Smooth muscle cell (in vitro differentiated cells): ENCODE measurements around the gene FBRSL1. TPM values are rescaled to one million over a fixed set of nuclear protein-coding genes. Genes with fewer than 3 reads are reported as not detected.

Experiments used
- DNase-seq: peaks from one replicate; lab custom pipeline; 2025; ENCODE audit not compliant: unreplicated experiment; lab: John Stamatoyannopoulos, UW
- H2AFZ ChIP-seq: fragments of 200-600 bp; sonication (generic); 2 replicates; pipeline ENCODE4 v1.6.0; 2016; ENCODE audit warnings: antibody characterized with exemption, low read depth, mild to moderate bottlenecking
- H3F3A ChIP-seq: fragments of 200-600 bp; sonication (generic); 2 replicates; pipeline ENCODE4 v1.6.0; 2017; ENCODE audit warnings: antibody characterized with exemption, low read depth
- H3K27ac ChIP-seq: fragments of 200-600 bp; sonication (generic); 2 replicates; pipeline ENCODE4 v1.5.1; 2016; ENCODE audit warnings: low read depth, mild to moderate bottlenecking
- H3K27me3 ChIP-seq: fragments of 200-600 bp; sonication (generic); 2 replicates; pipeline ENCODE4 v1.6.1; 2016; ENCODE audit warnings: low read depth, mild to moderate bottlenecking
- H3K36me3 ChIP-seq: fragments of 200-600 bp; sonication (generic); 2 replicates; pipeline ENCODE4 v1.5.1; 2016; ENCODE audit warnings: low read depth
- H3K4me1 ChIP-seq: fragments of 200-600 bp; sonication (generic); 2 replicates; pipeline ENCODE4 v1.5.1; 2016; ENCODE audit warnings: low read depth
- H3K4me2 ChIP-seq: fragments of 200-600 bp; sonication (generic); 2 replicates; pipeline ENCODE4 v1.6.0; 2016; ENCODE audit warnings: mild to moderate bottlenecking
- H3K4me3 ChIP-seq: fragments of 200-600 bp; sonication (generic); 2 replicates; pipeline ENCODE4 v1.5.1; 2016; ENCODE audit warnings: mild to moderate bottlenecking
- H3K79me2 ChIP-seq: fragments of 200-600 bp; sonication (generic); 2 replicates; pipeline ENCODE4 v1.6.0; 2016; ENCODE audit warnings: low read depth, mild to moderate bottlenecking
- H3K9ac ChIP-seq: fragments of 200-600 bp; sonication (generic); 2 replicates; pipeline ENCODE4 v1.6.0; 2016; ENCODE audit warnings: low read depth
- H3K9me3 ChIP-seq: fragments of 200-600 bp; sonication (generic); replicated peaks from 2 replicates; pipeline ENCODE4 v1.5.1; 2016; ENCODE audit warnings: low read depth
- H4K20me1 ChIP-seq: fragments of 200-600 bp; sonication (generic); 2 replicates; pipeline ENCODE4 v1.6.0; 2016; ENCODE audit warnings: low read depth
- CTCF ChIP-seq: fragments of 200-600 bp; sonication (generic); IDR thresholded peaks from 2 replicates; pipeline ENCODE4 v1.5.1; 2017; ENCODE audit warnings: borderline replicate concordance, mild to moderate bottlenecking, antibody characterized with exemption; ENCODE audit not compliant: insufficient read depth, poor library complexity, severe bottlenecking
- WGBS: methylation state at CpG from one replicate; pipeline ENCODE4 v1.1.7; 2016; ENCODE audit warnings: low lambda C conversion rate; 5-methylcytosine and 5-hydroxymethylcytosine counted together
- polyA plus RNA-seq: library from polyadenylated mRNA; unstranded; fragments of >200 nt; fragmentation: Nextera tagmentation; extraction: Ambion mirVana; gene quantifications from 2 replicates; pipeline ENCODE4 v1.2.1, GENCODE V29; 2016
- total RNA-seq: library from RNA; depleted of rRNA; stranded (reverse); fragments of >200 nt; gene quantifications from 2 replicates; pipeline ENCODE4 v1.2.3, GENCODE V29; 2014

FBRSL1 gene
- total and polyA plus RNA-seq, 2 experiments from 2014 or later = 7.9 to 17.6 TPM

- Histone ChIP-seq H3F3A (no peaks in the 10 kb centered on the region), H3K36me3 (no peaks in the 10 kb centered on the region), H3K4me3 (no peak overlapping the region), H3K9me3 (no peaks in the 10 kb centered on the region), H4K20me1 (peaks cover under 1% of the 10 kb centered on the region), H3K27me3 (peaks cover 21% of the 10 kb centered on the region), H3K9ac (no peak overlapping the region), H3K4me1 (no peaks in the 10 kb centered on the region), H2AFZ (no peak overlapping the region), H3K79me2 (peaks cover under 1% of the 10 kb centered on the region), H3K27ac (no peak overlapping the region), H3K4me2 (no peak overlapping the region)
- TF ChIP-seq CTCF = no peak
- DNase-seq = no peak
- WGBS = 95% methylated on average over 8 of the region's 8 CpGs
These were observed 4.3 kb upstream of the FBRSL1 start for GRCh38 chr12:132485619-132486018.

GRCh38 chr12:132486168-132486567 is 3.8 kb upstream of the FBRSL1 start:
- H3K36me3 ChIP-seq = no peaks in the 10 kb centered on the region
- WGBS = 77% methylated on average over 8 of the region's 8 CpGs
- no peak overlapping the region for H3K27ac ChIP-seq
- H3K4me3 ChIP-seq = no peak overlapping the region
- H3K79me2 ChIP-seq = peaks cover 6% of the 10 kb centered on the region
- TF ChIP-seq CTCF = no peak
- no peaks in the 10 kb centered on the region for H3F3A ChIP-seq
- H2AFZ ChIP-seq = no peak overlapping the region
- peaks cover 6% of the 10 kb centered on the region for H4K20me1 ChIP-seq
- no peak for DNase-seq
- no peak overlapping the region for H3K9ac ChIP-seq
- H3K27me3 ChIP-seq = peaks cover 17% of the 10 kb centered on the region
- no peak overlapping the region for H3K4me2 ChIP-seq
- peaks cover 4% of the 10 kb centered on the region for H3K4me1 ChIP-seq
- H3K9me3 ChIP-seq = no peaks in the 10 kb centered on the region

GRCh38 chr12:132486576-132486975 is 3.4 kb upstream of the FBRSL1 start:
- H3K36me3 ChIP-seq = no peaks in the 10 kb centered on the region
- peaks cover 10% of the 10 kb centered on the region for H3K79me2 ChIP-seq
- H3K9me3 ChIP-seq = no peaks in the 10 kb centered on the region
- no peak overlapping the region for H3K9ac ChIP-seq
- no peaks in the 10 kb centered on the region for H3F3A ChIP-seq
- no peak for TF ChIP-seq CTCF
- peaks cover 10% of the 10 kb centered on the region for H4K20me1 ChIP-seq
- peaks cover 8% of the 10 kb centered on the region for H3K4me1 ChIP-seq
- peaks cover 13% of the 10 kb centered on the region for H3K27me3 ChIP-seq
- no peak overlapping the region for H3K27ac ChIP-seq
- H3K4me2 ChIP-seq = no peak overlapping the region
- WGBS = 87% methylated on average over 16 of the region's 17 CpGs
- no peak overlapping the region for H2AFZ ChIP-seq
- DNase-seq = no peak
- no peak overlapping the region for H3K4me3 ChIP-seq

GRCh38 chr12:132487311-132487741 is 2.6 kb upstream of the FBRSL1 start:
- Histone ChIP-seq H3F3A (no peaks in the 10 kb centered on the region), H3K4me3 (no peak overlapping the region), H3K27ac (no peak overlapping the region), H4K20me1 (peaks cover 17% of the 10 kb centered on the region), H2AFZ (no peak overlapping the region), H3K4me1 (peaks cover 12% of the 10 kb centered on the region), H3K9ac (no peak overlapping the region), H3K27me3 (peaks cover 7% of the 10 kb centered on the region), H3K79me2 (peaks cover 17% of the 10 kb centered on the region), H3K4me2 (no peak overlapping the region), H3K9me3 (no peaks in the 10 kb centered on the region), H3K36me3 (no peaks in the 10 kb centered on the region)
- TF ChIP-seq CTCF = no peak
- DNase-seq = no peak
- 92% methylated on average over 9 of the region's 14 CpGs for WGBS
